Measurements from ENCODE around the gene AGMAT.

The AGMAT gene

DNA sequence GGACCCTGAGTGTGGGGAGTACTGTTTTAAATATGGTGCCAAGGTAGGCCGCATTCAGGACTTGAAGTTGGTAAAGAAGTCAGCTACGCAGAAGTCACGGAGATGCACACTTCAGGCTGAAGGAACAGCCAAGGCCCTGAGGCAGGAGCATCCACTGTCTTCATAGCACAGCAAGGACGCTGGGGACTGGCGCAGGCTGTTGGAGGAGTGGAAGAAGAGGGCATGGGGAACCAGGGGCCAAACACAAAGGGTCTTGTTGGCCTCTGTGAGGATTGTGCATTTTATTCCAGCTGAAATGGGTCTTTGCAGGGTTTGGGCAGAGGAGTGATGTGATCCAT, 41.6 kb downstream of the AGMAT start:
- TF ChIP-seq, protein P1, sequence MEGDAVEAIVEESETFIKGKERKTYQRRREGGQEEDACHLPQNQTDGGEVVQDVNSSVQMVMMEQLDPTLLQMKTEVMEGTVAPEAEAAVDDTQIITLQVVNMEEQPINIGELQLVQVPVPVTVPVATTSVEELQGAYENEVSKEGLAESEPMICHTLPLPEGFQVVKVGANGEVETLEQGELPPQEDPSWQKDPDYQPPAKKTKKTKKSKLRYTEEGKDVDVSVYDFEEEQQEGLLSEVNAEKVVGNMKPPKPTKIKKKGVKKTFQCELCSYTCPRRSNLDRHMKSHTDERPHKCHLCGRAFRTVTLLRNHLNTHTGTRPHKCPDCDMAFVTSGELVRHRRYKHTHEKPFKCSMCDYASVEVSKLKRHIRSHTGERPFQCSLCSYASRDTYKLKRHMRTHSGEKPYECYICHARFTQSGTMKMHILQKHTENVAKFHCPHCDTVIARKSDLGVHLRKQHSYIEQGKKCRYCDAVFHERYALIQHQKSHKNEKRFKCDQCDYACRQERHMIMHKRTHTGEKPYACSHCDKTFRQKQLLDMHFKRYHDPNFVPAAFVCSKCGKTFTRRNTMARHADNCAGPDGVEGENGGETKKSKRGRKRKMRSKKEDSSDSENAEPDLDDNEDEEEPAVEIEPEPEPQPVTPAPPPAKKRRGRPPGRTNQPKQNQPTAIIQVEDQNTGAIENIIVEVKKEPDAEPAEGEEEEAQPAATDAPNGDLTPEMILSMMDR (IDR thresholded peaks at IDR 0.05; ENCODE audit: low read length) = no peak
- no peak for TF ChIP-seq EZH2 (optimal IDR thresholded peaks at IDR 0.05; ENCODE audit: low read depth, low read length)
- TF ChIP-seq EZH2phosphoT487 (IDR thresholded peaks at IDR 0.05; ENCODE audit: low read length) = no peak
- no peaks in the 10 kb centered on the region; the same call in 1 of the 2 replicates for H3K36me3 ChIP-seq (replicated peaks; ENCODE audit: insufficient read depth, low read length)
- no peaks in the 10 kb centered on the region for H3K79me2 ChIP-seq (ENCODE audit: low read length)
- no peak overlapping the region for H3K27ac ChIP-seq (ENCODE audit: low read length)
- H3K4me3 ChIP-seq (ENCODE audit: low read length) = no peak overlapping the region
- H3K4me2 ChIP-seq (ENCODE audit: low read depth, low read length) = no peak overlapping the region
- H4K20me1 ChIP-seq (ENCODE audit: insufficient read depth, low read length) = no peaks in the 10 kb centered on the region
- H3K9me2 ChIP-seq (replicated peaks; ENCODE audit: insufficient read depth, low read length) = no peaks in the 10 kb centered on the region
- no peak overlapping the region for H3K9ac ChIP-seq (ENCODE audit: low read length)
- no peaks in the 10 kb centered on the region for H3K27me3 ChIP-seq (replicated peaks; ENCODE audit: insufficient read depth, low read length)
- H2AFZ ChIP-seq (ENCODE audit: low read length) = no peak overlapping the region
- no peaks in the 10 kb centered on the region for H3F3A ChIP-seq (ENCODE audit: insufficient read depth, low read length)
- DNase-seq = no peak
- no peaks in the 10 kb centered on the region for H3K4me1 ChIP-seq (ENCODE audit: low read length)
- no peaks in the 10 kb centered on the region for H3K9me3 ChIP-seq (replicated peaks; ENCODE audit: insufficient read depth, low read length)

DNA sequence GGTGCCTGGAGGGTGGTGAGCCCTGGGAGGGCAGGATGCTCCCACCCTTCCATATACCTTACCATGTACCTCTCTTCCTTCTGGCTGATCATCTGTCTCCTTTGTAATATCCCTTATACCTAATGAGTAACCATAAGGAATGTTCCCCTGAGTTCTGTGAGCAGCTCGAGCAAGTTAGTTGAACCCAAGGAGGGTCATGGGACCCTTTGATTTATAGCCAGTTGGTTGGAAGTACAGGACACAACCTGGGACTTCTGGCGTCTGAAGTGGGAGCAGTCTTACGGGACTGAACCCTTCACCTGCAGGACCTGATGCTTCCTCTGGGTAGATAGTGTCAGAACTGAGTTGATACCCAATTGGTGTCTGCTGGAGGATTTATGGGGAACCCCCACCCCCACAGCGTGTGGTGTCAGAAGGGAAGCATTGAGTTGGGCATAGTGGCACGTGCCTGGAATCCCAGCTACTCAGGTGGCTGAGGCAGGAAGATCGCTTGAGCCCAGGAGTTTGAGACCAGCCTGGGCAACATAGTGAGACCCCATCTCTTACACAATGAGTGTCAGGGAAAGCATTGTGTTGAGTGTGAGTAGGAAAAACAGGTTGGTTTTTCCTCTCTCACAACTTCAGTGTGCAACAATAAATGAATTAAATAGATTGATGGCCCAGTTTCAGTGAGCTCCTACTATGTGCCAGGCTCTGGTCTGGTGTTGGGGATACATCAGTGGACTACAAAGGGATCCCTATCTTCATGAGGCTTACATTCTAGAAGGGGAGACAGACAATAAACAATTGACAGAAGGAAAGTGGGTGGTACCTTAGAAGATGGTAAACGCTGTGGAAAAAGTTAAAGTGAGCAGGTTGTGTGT, 42.2 kb downstream of the AGMAT start:
- H3K27ac ChIP-seq (ENCODE audit: low read length) = no peak overlapping the region

DNA sequence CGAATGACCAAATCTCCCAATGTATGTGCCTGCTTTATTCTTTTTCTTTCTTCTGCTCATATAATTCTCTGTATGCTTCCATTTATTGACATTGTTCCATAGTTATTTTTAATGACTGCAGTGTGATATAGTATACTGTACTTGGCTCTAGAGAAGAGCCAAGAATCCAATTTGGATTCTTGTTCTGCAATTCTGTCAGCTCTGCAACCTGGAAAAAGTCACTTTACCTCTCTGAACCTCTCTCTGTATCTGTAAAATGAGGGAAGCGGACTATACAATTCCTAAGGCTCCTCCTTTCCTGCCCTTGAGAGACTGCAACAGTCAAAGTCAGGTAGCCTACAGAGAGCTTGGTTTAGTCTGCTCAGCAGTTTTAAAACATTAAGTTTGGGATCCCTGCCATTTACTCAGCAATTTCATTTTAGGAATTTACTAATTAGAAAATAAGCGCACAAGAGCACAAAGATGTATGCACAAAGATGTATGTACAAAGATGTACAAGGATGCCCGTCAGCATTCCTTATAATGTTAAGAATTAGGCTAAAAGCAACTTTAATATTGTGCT, 43.5 kb downstream of the AGMAT start:
- H3K9me2 ChIP-seq (replicated peaks; ENCODE audit: insufficient read depth, low read length) = no peaks in the 10 kb centered on the region
- H3F3A ChIP-seq (ENCODE audit: insufficient read depth, low read length) = no peaks in the 10 kb centered on the region
- H3K9me3 ChIP-seq (replicated peaks; ENCODE audit: insufficient read depth, low read length) = no peaks in the 10 kb centered on the region
- H3K4me1 ChIP-seq (ENCODE audit: low read length) = no peaks in the 10 kb centered on the region
- H4K20me1 ChIP-seq (ENCODE audit: insufficient read depth, low read length) = no peaks in the 10 kb centered on the region
- no peak overlapping the region for H3K9ac ChIP-seq (ENCODE audit: low read length)
- H3K79me2 ChIP-seq (ENCODE audit: low read length) = no peaks in the 10 kb centered on the region
- H3K27ac ChIP-seq (ENCODE audit: low read length) = no peak overlapping the region
- no peak overlapping the region for H3K4me2 ChIP-seq (ENCODE audit: low read depth, low read length)
- no peak for DNase-seq
- no peaks in the 10 kb centered on the region; the same call in 1 of the 2 replicates for H3K36me3 ChIP-seq (replicated peaks; ENCODE audit: insufficient read depth, low read length)
- no peak overlapping the region for H2AFZ ChIP-seq (ENCODE audit: low read length)
- no peak overlapping the region for H3K4me3 ChIP-seq (ENCODE audit: low read length)
- TF ChIP-seq EZH2 (optimal IDR thresholded peaks at IDR 0.05; ENCODE audit: low read depth, low read length) = no peak
- TF ChIP-seq EZH2phosphoT487 (IDR thresholded peaks at IDR 0.05; ENCODE audit: low read length) = no peak
- TF ChIP-seq, protein P1 (IDR thresholded peaks at IDR 0.05; ENCODE audit: low read length) = no peak
- no peaks in the 10 kb centered on the region for H3K27me3 ChIP-seq (replicated peaks; ENCODE audit: insufficient read depth, low read length)

More for the DNA sequence above, 42.2 kb downstream of the AGMAT start:
- H3K9ac ChIP-seq (ENCODE audit: low read length) = no peak overlapping the region
- no peak overlapping the region for H3K4me3 ChIP-seq (ENCODE audit: low read length)
- TF ChIP-seq EZH2phosphoT487 (IDR thresholded peaks at IDR 0.05; ENCODE audit: low read length) (no peak), EZH2 (optimal IDR thresholded peaks at IDR 0.05; ENCODE audit: low read depth, low read length) (no peak)
- TF ChIP-seq, protein P1 (IDR thresholded peaks at IDR 0.05; ENCODE audit: low read length) = no peak
- H4K20me1 ChIP-seq (ENCODE audit: insufficient read depth, low read length) = no peaks in the 10 kb centered on the region
- H2AFZ ChIP-seq (ENCODE audit: low read length) = no peak overlapping the region
- DNase-seq = no peak
- H3K4me1 ChIP-seq (ENCODE audit: low read length) = no peaks in the 10 kb centered on the region
- no peaks in the 10 kb centered on the region for H3K9me2 ChIP-seq (replicated peaks; ENCODE audit: insufficient read depth, low read length)
- H3F3A ChIP-seq (ENCODE audit: insufficient read depth, low read length) = no peaks in the 10 kb centered on the region
- no peaks in the 10 kb centered on the region for H3K79me2 ChIP-seq (ENCODE audit: low read length)
- no peak overlapping the region for H3K4me2 ChIP-seq (ENCODE audit: low read depth, low read length)
- no peaks in the 10 kb centered on the region; the same call in 1 of the 2 replicates for H3K36me3 ChIP-seq (replicated peaks; ENCODE audit: insufficient read depth, low read length)
- H3K9me3 ChIP-seq (replicated peaks; ENCODE audit: insufficient read depth, low read length) = no peaks in the 10 kb centered on the region
- no peaks in the 10 kb centered on the region for H3K27me3 ChIP-seq (replicated peaks; ENCODE audit: insufficient read depth, low read length)

Data from MM.1S (cell line).